Hepatocyte (in vitro differentiated cells): ENCODE measurements around the gene GPR3. TPM values are rescaled to one million over a fixed set of nuclear protein-coding genes. Genes with fewer than 3 reads are reported as not detected.

Experiments used
- DNase-seq: peaks from one replicate; pipeline ENCODE4 v3.0.0-alpha.2; 2016; ENCODE audit warnings: low spot score
- H2AFZ ChIP-seq: fragments of 200-600 bp; sonication (generic); 2 replicates; pipeline ENCODE4 v1.6.0; 2016; ENCODE audit warnings: antibody characterized with exemption, mild to moderate bottlenecking
- H3K27ac ChIP-seq: fragments of 200-600 bp; sonication (generic); 2 replicates; pipeline ENCODE4 v1.5.1; 2016; ENCODE audit warnings: mild to moderate bottlenecking
- H3K27me3 ChIP-seq: fragments of 200-600 bp; sonication (generic); 2 replicates; pipeline ENCODE4 v1.6.1; 2016
- H3K36me3 ChIP-seq: fragments of 200-600 bp; sonication (generic); replicated peaks from 2 replicates; pipeline ENCODE4 v1.5.1; 2016; ENCODE audit warnings: low read depth; ENCODE audit not compliant: insufficient read depth
- H3K4me1 ChIP-seq: fragments of 200-600 bp; sonication (generic); 2 replicates; pipeline ENCODE4 v1.5.1; 2016; ENCODE audit warnings: mild to moderate bottlenecking, moderate library complexity; ENCODE audit not compliant: insufficient read depth
- H3K4me2 ChIP-seq: fragments of 200-600 bp; sonication (generic); 2 replicates; pipeline ENCODE4 v1.6.0; 2016
- H3K4me3 ChIP-seq: fragments of 200-600 bp; sonication (generic); 2 replicates; pipeline ENCODE4 v1.5.1; 2016; ENCODE audit warnings: mild to moderate bottlenecking
- H3K79me2 ChIP-seq: fragments of 200-600 bp; sonication (generic); 2 replicates; pipeline ENCODE4 v1.6.0; 2017; ENCODE audit warnings: mild to moderate bottlenecking
- H3K9me2 ChIP-seq: fragments of 200-600 bp; sonication (generic); replicated peaks from 2 replicates; pipeline ENCODE4 v1.6.0; 2017; ENCODE audit warnings: mild to moderate bottlenecking; ENCODE audit not compliant: insufficient read depth
- H3K9me3 ChIP-seq: fragments of 200-600 bp; sonication (generic); 2 replicates; pipeline ENCODE4 v1.5.1; 2016; ENCODE audit warnings: low read depth, mild to moderate bottlenecking
- H4K20me1 ChIP-seq: fragments of 200-600 bp; sonication (generic); 2 replicates; pipeline ENCODE4 v1.6.0; 2016; ENCODE audit warnings: mild to moderate bottlenecking; ENCODE audit not compliant: insufficient read depth, poor library complexity, severe bottlenecking
- EZH2 ChIP-seq: fragments of 200-600 bp; sonication (generic); IDR thresholded peaks from 2 replicates; pipeline ENCODE4 v1.6.1; 2016; ENCODE audit warnings: antibody characterized with exemption, mild to moderate bottlenecking, borderline replicate concordance
- EZH2phosphoT487 ChIP-seq: fragments of 200-600 bp; sonication (generic); IDR thresholded peaks from one replicate; pipeline ENCODE4 v1.6.1; 2018; ENCODE audit warnings: antibody characterized with exemption, mild to moderate bottlenecking, low read depth, moderate library complexity; ENCODE audit not compliant: unreplicated experiment, severe bottlenecking
- WGBS: methylation state at CpG from one replicate; pipeline ENCODE4 v1.1.6; 2016; ENCODE audit warnings: low lambda C conversion rate; ENCODE audit errors: missing lambda C conversion rate; 5-methylcytosine and 5-hydroxymethylcytosine counted together
- polyA plus RNA-seq: library from polyadenylated mRNA; unstranded; fragments of >200 nt; fragmentation: Nextera tagmentation; extraction: Ambion mirVana; gene quantifications from 2 replicates; pipeline ENCODE4 v1.2.1, GENCODE V29; 2016
- total RNA-seq: library from RNA; depleted of rRNA; stranded (reverse); fragments of >200 nt; gene quantifications from 2 replicates; pipeline ENCODE4 v1.2.3, GENCODE V29; 2014
- TF ChIP-seq, protein P1 (sequence below): fragments of 200-600 bp; sonication (generic); IDR thresholded peaks from 2 replicates; pipeline ENCODE4 v1.5.1; 2016; ENCODE audit warnings: antibody characterized with exemption, mild to moderate bottlenecking; ENCODE audit not compliant: poor library complexity

Gene GPR3
- total and polyA plus RNA-seq, 2 experiments from 2014 or later: 0.47 to 2.2 TPM

DNA sequence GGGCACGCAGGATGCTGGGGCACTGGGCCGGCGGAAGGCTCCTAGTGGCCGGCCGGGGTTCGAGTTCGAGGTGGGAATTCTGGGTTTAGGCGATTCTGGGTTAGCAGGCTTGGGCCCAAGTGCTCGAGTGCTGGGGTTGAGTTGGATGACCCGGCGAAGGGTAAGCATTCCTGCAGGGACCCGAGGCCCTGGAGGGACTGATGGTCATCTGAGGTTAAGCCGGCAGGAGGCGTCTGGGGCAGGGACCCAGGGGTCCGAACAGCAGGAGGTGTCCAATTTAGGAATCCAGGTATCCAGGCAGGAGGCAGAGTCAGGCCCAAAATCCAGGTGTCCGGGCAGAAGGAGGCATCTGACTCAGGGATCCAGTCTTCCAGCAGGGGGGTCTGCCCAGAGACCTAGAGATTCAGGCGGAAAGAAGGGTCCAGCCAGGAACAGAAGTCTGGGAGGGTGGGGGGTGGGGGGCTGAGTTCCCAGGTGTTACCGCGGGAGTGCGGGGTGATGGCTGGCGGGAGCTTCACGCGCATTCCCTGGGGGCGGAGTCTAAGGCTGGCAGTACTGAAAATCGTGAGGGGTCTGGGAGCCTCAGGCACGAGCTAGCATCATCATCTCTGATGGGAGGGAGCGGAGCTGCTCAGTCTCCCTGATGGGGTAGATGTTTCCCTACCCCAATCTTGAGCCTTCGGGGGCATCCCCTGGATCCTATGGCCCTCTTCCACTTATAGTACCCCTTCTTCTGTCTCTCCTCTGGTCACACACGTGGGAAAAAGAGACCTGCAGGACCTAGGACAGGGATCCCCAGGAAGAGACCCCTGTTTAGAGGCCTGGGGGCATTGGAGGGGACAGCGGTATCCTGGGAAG, 585 bp downstream of the GPR3 start:
- no peak for DNase-seq
- no peaks in the 10 kb centered on the region for H4K20me1 ChIP-seq
- H3K9me3 ChIP-seq: no peaks in the 10 kb centered on the region
- H3K36me3 ChIP-seq: no peaks in the 10 kb centered on the region
- no peaks in the 10 kb centered on the region for H3K9me2 ChIP-seq
- H3K27ac ChIP-seq: no peak overlapping the region
- H2AFZ ChIP-seq: peak overlapping the region; percentile 60
- WGBS: 25% methylated on average over 21 of the region's 30 CpGs
- H3K79me2 ChIP-seq: no peaks in the 10 kb centered on the region
- H3K4me2 ChIP-seq: peak overlapping the region; percentile 92
- H3K4me1 ChIP-seq: peaks cover 8% of the 10 kb centered on the region
- TF ChIP-seq, protein P1, sequence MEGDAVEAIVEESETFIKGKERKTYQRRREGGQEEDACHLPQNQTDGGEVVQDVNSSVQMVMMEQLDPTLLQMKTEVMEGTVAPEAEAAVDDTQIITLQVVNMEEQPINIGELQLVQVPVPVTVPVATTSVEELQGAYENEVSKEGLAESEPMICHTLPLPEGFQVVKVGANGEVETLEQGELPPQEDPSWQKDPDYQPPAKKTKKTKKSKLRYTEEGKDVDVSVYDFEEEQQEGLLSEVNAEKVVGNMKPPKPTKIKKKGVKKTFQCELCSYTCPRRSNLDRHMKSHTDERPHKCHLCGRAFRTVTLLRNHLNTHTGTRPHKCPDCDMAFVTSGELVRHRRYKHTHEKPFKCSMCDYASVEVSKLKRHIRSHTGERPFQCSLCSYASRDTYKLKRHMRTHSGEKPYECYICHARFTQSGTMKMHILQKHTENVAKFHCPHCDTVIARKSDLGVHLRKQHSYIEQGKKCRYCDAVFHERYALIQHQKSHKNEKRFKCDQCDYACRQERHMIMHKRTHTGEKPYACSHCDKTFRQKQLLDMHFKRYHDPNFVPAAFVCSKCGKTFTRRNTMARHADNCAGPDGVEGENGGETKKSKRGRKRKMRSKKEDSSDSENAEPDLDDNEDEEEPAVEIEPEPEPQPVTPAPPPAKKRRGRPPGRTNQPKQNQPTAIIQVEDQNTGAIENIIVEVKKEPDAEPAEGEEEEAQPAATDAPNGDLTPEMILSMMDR: peak; percentile 17
- no peak for TF ChIP-seq EZH2phosphoT487
- peak overlapping the region; percentile 48 for H3K4me3 ChIP-seq
- no peaks in the 10 kb centered on the region for H3K27me3 ChIP-seq

DNA sequence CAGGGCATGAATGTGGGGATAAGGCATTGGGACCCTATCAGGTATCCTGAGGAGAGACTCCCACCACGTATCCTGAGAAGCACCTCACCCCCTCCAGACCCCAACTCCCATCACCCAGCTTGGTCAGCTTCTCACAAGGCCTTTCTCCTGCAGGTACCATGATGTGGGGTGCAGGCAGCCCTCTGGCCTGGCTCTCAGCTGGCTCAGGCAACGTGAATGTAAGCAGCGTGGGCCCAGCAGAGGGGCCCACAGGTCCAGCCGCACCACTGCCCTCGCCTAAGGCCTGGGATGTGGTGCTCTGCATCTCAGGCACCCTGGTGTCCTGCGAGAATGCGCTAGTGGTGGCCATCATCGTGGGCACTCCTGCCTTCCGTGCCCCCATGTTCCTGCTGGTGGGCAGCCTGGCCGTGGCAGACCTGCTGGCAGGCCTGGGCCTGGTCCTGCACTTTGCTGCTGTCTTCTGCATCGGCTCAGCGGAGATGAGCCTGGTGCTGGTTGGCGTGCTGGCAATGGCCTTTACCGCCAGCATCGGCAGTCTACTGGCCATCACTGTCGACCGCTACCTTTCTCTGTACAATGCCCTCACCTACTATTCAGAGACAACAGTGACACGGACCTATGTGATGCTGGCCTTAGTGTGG, 1.3 kb downstream of the GPR3 start:
- DNase-seq: no peak
- no peak for TF ChIP-seq EZH2phosphoT487
- TF ChIP-seq, protein P1: no peak
- Histone ChIP-seq H3K9me2 (no peaks in the 10 kb centered on the region), H3K4me1 (peaks cover 8% of the 10 kb centered on the region), H3K27me3 (no peaks in the 10 kb centered on the region), H3K79me2 (no peaks in the 10 kb centered on the region), H3K4me3 (no peak overlapping the region), H4K20me1 (no peaks in the 10 kb centered on the region), H3K9me3 (no peaks in the 10 kb centered on the region), H3K27ac (no peak overlapping the region), H3K36me3 (no peaks in the 10 kb centered on the region), H3K4me2 (no peak overlapping the region), H2AFZ (no peak overlapping the region)
- 93% methylated on average over 18 of the region's 18 CpGs for WGBS

- H3K9me3 ChIP-seq: no peaks in the 10 kb centered on the region
- no peak overlapping the region for H3K4me2 ChIP-seq
- H3K4me1 ChIP-seq: peaks cover 8% of the 10 kb centered on the region
- H3K9me2 ChIP-seq: no peaks in the 10 kb centered on the region
- no peak overlapping the region for H2AFZ ChIP-seq
- no peaks in the 10 kb centered on the region for H3K27me3 ChIP-seq
- 99% methylated on average over 9 of the region's 9 CpGs for WGBS
- H4K20me1 ChIP-seq: no peaks in the 10 kb centered on the region
- no peaks in the 10 kb centered on the region for H3K36me3 ChIP-seq
- TF ChIP-seq, protein P1: no peak
- TF ChIP-seq EZH2phosphoT487 (no peak), EZH2 (no peak)
- no peak overlapping the region for H3K27ac ChIP-seq
- DNase-seq: no peak
- H3K4me3 ChIP-seq: no peak overlapping the region
- no peaks in the 10 kb centered on the region for H3K79me2 ChIP-seq
Measured at GRCh38 chr1:27394282-27394658, 1.8 kb downstream of the GPR3 start.
